Measurements from ENCODE around the gene CWC27. TPM values are rescaled to one million over a fixed set of nuclear protein-coding genes. Genes with fewer than 3 reads are reported as not detected.

The CWC27 gene
- total RNA-seq, 1 donor from 2014 or later: 19.2 TPM

DNA sequence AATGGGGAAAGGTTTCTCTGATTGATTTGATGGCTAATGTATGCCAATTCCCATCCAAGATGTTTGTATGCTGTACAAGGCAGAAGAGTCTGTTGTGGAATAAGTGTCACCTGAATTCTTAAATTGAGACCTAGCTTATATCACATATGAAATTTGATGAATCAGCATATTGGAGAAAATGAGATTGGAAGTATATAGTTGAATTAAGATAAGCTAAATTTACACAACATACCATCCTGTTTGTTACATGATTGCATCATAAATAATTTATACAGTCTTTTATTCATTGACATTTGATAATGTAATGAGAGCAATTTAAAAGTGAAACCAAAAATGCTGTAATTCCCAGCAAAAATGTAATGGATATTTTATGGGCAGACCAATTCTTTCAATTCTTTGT is 1.1 kb downstream of the CWC27 start:
- Histone ChIP-seq H3K27me3 (no peaks in the 10 kb centered on the region), H3K9me3 (no peaks in the 10 kb centered on the region), H3K36me3 (peaks cover 0 to 1% of the 10 kb centered on the region in 2 donors), H3K27ac (no peak overlapping the region), H3K4me3 (peak overlapping the region; percentile 63 to 70), H3K4me1 (peaks cover 51% of the 10 kb centered on the region)
- intact Hi-C loops (cut with DNase I): no loop called here
- no peak for DNase-seq (ENCODE audit: extremely low spot score in 2 of 2)
- TF ChIP-seq POLR2AphosphoS5 (IDR thresholded peaks at IDR 0.05; ENCODE audit: insufficient read depth in 1 of 2, low read depth in 1 of 2) (no peak), POLR2A (IDR thresholded peaks at IDR 0.05) (no peak)
- TF ChIP-seq, protein P1, sequence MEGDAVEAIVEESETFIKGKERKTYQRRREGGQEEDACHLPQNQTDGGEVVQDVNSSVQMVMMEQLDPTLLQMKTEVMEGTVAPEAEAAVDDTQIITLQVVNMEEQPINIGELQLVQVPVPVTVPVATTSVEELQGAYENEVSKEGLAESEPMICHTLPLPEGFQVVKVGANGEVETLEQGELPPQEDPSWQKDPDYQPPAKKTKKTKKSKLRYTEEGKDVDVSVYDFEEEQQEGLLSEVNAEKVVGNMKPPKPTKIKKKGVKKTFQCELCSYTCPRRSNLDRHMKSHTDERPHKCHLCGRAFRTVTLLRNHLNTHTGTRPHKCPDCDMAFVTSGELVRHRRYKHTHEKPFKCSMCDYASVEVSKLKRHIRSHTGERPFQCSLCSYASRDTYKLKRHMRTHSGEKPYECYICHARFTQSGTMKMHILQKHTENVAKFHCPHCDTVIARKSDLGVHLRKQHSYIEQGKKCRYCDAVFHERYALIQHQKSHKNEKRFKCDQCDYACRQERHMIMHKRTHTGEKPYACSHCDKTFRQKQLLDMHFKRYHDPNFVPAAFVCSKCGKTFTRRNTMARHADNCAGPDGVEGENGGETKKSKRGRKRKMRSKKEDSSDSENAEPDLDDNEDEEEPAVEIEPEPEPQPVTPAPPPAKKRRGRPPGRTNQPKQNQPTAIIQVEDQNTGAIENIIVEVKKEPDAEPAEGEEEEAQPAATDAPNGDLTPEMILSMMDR (IDR thresholded peaks at IDR 0.05): no peak

DNA sequence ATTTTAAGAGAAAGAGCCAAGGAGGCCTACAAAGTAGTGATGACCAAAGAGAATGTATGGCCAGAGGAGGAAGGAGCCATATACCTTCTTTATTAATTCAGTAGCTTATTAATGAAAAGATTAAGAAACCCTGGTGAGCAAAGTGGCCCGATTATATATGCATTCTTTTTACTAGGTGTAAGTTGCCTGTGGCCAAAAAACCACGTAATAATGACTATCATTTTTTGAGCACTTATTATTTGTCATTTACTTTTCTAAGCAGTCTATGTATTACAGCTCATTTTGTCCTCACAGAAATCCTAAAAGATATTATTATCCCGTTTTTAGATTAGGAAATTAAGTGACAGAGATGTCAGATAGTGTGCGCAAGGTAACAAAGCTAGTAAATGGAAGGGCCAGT is 3.0 kb downstream of the CWC27 start:
- H3K36me3 ChIP-seq: peaks cover 0 to 14% of the 10 kb centered on the region in 2 donors
- H3K4me3 ChIP-seq: no peak overlapping the region
- no peaks in the 10 kb centered on the region for H3K27me3 ChIP-seq
- no peak overlapping the region for H3K27ac ChIP-seq
- TF ChIP-seq, protein P1 (IDR thresholded peaks at IDR 0.05): no peak
- no peak for TF ChIP-seq POLR2A (IDR thresholded peaks at IDR 0.05)
- TF ChIP-seq POLR2AphosphoS5 (IDR thresholded peaks at IDR 0.05; ENCODE audit: insufficient read depth in 1 of 2, low read depth in 1 of 2): no peak
- intact Hi-C loops (cut with DNase I): no loop called here
- no peaks in the 10 kb centered on the region for H3K9me3 ChIP-seq
- peaks cover 33% of the 10 kb centered on the region for H3K4me1 ChIP-seq
- no peak for DNase-seq (ENCODE audit: extremely low spot score in 2 of 2)

DNA sequence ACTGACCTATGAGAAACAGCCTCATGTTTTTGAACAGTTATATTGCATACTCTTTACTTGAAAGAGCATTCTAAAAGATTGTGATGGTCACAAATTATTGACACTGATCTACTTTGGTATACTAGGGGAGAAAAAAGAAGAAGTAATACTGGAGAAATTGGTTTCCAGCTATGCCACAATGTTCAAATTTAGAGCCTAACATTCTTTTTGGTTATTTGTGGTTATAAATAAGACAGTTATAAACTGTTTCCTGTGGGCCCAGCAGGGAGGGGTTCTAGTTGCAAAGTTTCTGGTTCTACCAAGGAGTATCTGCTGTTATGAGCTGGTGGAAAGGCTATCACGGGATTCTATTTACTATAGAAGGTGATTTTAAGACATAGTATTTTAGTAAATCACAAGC is 4.8 kb downstream of the CWC27 start:
- Histone ChIP-seq H3K4me3 (no peak overlapping the region), H3K27me3 (no peaks in the 10 kb centered on the region), H3K36me3 (peaks cover 0 to 14% of the 10 kb centered on the region in 2 donors), H3K9me3 (no peaks in the 10 kb centered on the region), H3K27ac (no peak overlapping the region), H3K4me1 (peaks cover 22% of the 10 kb centered on the region)
- no peak for TF ChIP-seq POLR2AphosphoS5 (IDR thresholded peaks at IDR 0.05; ENCODE audit: insufficient read depth in 1 of 2, low read depth in 1 of 2)
- TF ChIP-seq, protein P1 (IDR thresholded peaks at IDR 0.05): no peak
- no peak for TF ChIP-seq POLR2A (IDR thresholded peaks at IDR 0.05)
- no peak for DNase-seq (ENCODE audit: extremely low spot score in 2 of 2)
- intact Hi-C loops (cut with DNase I): no loop called here

DNA sequence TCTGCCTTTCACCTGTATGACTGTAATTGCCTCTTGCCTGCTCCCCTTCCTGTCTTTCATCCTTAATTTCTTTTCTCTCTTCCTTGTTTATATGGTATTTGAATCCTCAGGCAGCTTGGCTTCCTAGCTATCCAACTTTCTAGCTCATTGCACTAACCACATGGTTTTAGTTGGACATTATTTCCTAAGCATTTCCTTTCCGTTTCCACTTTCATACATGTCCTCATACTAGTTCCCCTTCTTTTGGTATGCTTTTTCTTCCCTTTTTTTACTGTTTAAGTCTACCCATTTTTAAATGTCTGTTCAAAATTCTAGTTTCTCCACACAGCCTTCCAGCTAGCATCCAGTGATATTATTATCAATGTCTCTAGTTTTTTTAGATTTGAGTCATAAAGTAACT is 6.6 kb downstream of the CWC27 start:
- DNase-seq (ENCODE audit: extremely low spot score in 2 of 2): no peak
- intact Hi-C loops (cut with DNase I): no loop called here
- no peak overlapping the region for H3K27ac ChIP-seq
- H3K36me3 ChIP-seq: peaks cover 0 to 14% of the 10 kb centered on the region in 2 donors
- TF ChIP-seq POLR2A (IDR thresholded peaks at IDR 0.05) (no peak), POLR2AphosphoS5 (IDR thresholded peaks at IDR 0.05; ENCODE audit: insufficient read depth in 1 of 2, low read depth in 1 of 2) (no peak)
- TF ChIP-seq, protein P1 (IDR thresholded peaks at IDR 0.05): no peak
- H3K9me3 ChIP-seq: no peaks in the 10 kb centered on the region
- H3K27me3 ChIP-seq: no peaks in the 10 kb centered on the region
- H3K4me1 ChIP-seq: peaks cover 10% of the 10 kb centered on the region
- no peak overlapping the region for H3K4me3 ChIP-seq

DNA sequence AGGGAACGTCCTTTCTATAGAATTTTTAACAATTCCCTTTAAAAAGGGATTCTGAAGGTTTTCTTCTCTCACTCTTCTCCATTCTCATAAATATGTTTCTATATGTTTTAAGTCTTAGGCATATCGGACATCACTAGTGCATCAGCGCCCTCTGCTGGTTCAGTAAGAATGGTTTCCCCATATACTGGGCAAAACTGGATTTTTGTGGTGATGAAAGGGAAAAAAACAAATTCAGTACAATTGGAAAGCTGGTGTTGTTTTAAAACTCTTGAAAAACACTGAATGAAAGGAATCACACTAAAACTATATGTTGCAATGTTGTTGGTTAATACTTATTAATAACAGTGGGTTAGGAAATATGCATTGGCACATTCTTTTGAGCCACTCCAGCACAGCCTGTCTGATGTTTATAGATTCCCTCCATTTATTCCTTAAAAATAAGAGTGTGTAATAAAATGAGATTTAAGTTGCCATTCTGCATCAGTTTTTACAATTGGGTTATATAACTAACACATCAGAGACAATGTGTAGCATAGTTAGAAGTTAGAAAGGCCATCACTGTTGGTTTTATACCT is 15.8 kb downstream of the CWC27 start:
- DNase-seq (ENCODE audit: extremely low spot score in 2 of 2): no peak
- H3K4me1 ChIP-seq: no peaks in the 10 kb centered on the region
- H3K9me3 ChIP-seq: no peaks in the 10 kb centered on the region
- H3K27me3 ChIP-seq: no peaks in the 10 kb centered on the region
- intact Hi-C loops (cut with DNase I): loop anchor here (5.0 kb wide), 1 partner anchor 147 kb away; no protein-coding TSS in a partner anchor
- H3K4me3 ChIP-seq: no peak overlapping the region
- H3K36me3 ChIP-seq: no peaks in the 10 kb centered on the region
- H3K27ac ChIP-seq: no peak overlapping the region
- TF ChIP-seq POLR2AphosphoS5 (IDR thresholded peaks at IDR 0.05; ENCODE audit: insufficient read depth in 1 of 2, low read depth in 1 of 2): no peak
- TF ChIP-seq, protein P1 (IDR thresholded peaks at IDR 0.05): peak; percentile 61 to 79 (median 63)

Measured in vagina (tissue), 2 donors.